ENCODE results near the gene PSD4.

Gene PSD4

GRCh38 chr2:113206251-113206650, 32.5 kb downstream of the PSD4 start:
- Histone ChIP-seq H3K36me3 (ENCODE audit: control insufficient read depth in 1 of 2, insufficient read depth in 2 of 2, low read length in 2 of 2) (peaks cover 4 to 16% of the 10 kb centered on the region in 2 donors), H3K9ac (ENCODE audit: low read depth in 1 of 2, low read length in 2 of 2) (no peak overlapping the region), H3K27ac (ENCODE audit: low read depth, low read length) (no peak overlapping the region), H3K27me3 (ENCODE audit: control insufficient read depth in 1 of 2, insufficient read depth in 2 of 2, low read length in 2 of 2) (no peaks in the 10 kb centered on the region), H3K4me3 (ENCODE audit: low read depth in 1 of 2, low read length in 2 of 2) (no peak overlapping the region), H3K4me1 (ENCODE audit: control insufficient read depth in 1 of 2, insufficient read depth in 2 of 2, low read length in 2 of 2) (peaks cover 13 to 14% of the 10 kb centered on the region in 2 donors), H3K9me3 (ENCODE audit: control insufficient read depth in 1 of 2, low read length in 2 of 2) (no peaks in the 10 kb centered on the region)

- Histone ChIP-seq H3K9me3 (ENCODE audit: control insufficient read depth in 1 of 2, low read length in 2 of 2) (no peaks in the 10 kb centered on the region), H3K4me1 (ENCODE audit: control insufficient read depth in 1 of 2, insufficient read depth in 2 of 2, low read length in 2 of 2) (peaks cover 8 to 14% of the 10 kb centered on the region in 2 donors), H3K4me3 (ENCODE audit: low read depth in 1 of 2, low read length in 2 of 2) (no peak overlapping the region), H3K36me3 (ENCODE audit: control insufficient read depth in 1 of 2, insufficient read depth in 2 of 2, low read length in 2 of 2) (peaks cover 0 to 11% of the 10 kb centered on the region in 2 donors), H3K27me3 (ENCODE audit: control insufficient read depth in 1 of 2, insufficient read depth in 2 of 2, low read length in 2 of 2) (no peaks in the 10 kb centered on the region), H3K9ac (ENCODE audit: low read depth in 1 of 2, low read length in 2 of 2) (no peak overlapping the region), H3K27ac (ENCODE audit: low read depth, low read length) (no peak overlapping the region)
These were observed 33.2 kb downstream of the PSD4 start for GRCh38 chr2:113207021-113207420.

GRCh38 chr2:113208396-113208795, 34.6 kb downstream of the PSD4 start:
- H3K4me3 ChIP-seq (ENCODE audit: low read depth in 1 of 2, low read length in 2 of 2) = no peak overlapping the region
- no peak overlapping the region for H3K27ac ChIP-seq (ENCODE audit: low read depth, low read length)
- no peaks in the 10 kb centered on the region for H3K36me3 ChIP-seq (ENCODE audit: control insufficient read depth in 1 of 2, insufficient read depth in 2 of 2, low read length in 2 of 2)
- no peak overlapping the region for H3K9ac ChIP-seq (ENCODE audit: low read depth in 1 of 2, low read length in 2 of 2)
- H3K27me3 ChIP-seq (ENCODE audit: control insufficient read depth in 1 of 2, insufficient read depth in 2 of 2, low read length in 2 of 2) = no peaks in the 10 kb centered on the region
- H3K9me3 ChIP-seq (ENCODE audit: control insufficient read depth in 1 of 2, low read length in 2 of 2) = no peaks in the 10 kb centered on the region
- peaks cover 11 to 14% of the 10 kb centered on the region in 2 donors for H3K4me1 ChIP-seq (ENCODE audit: control insufficient read depth in 1 of 2, insufficient read depth in 2 of 2, low read length in 2 of 2)

- H3K9ac ChIP-seq (ENCODE audit: low read depth in 1 of 2, low read length in 2 of 2) = no peak overlapping the region
- no peaks in the 10 kb centered on the region for H3K36me3 ChIP-seq (ENCODE audit: control insufficient read depth in 1 of 2, insufficient read depth in 2 of 2, low read length in 2 of 2)
- H3K9me3 ChIP-seq (ENCODE audit: control insufficient read depth in 1 of 2, low read length in 2 of 2) = no peaks in the 10 kb centered on the region
- no peak overlapping the region for H3K27ac ChIP-seq (ENCODE audit: low read depth, low read length)
- H3K4me3 ChIP-seq (ENCODE audit: low read depth in 1 of 2, low read length in 2 of 2) = no peak overlapping the region
- peaks cover 11 to 14% of the 10 kb centered on the region in 2 donors for H3K4me1 ChIP-seq (ENCODE audit: control insufficient read depth in 1 of 2, insufficient read depth in 2 of 2, low read length in 2 of 2)
- no peaks in the 10 kb centered on the region for H3K27me3 ChIP-seq (ENCODE audit: control insufficient read depth in 1 of 2, insufficient read depth in 2 of 2, low read length in 2 of 2)
These were observed 35.4 kb downstream of the PSD4 start for GRCh38 chr2:113209011-113209645.

- Histone ChIP-seq H3K4me3 (ENCODE audit: low read depth in 1 of 2, low read length in 2 of 2) (no peak overlapping the region), H3K27me3 (ENCODE audit: control insufficient read depth in 1 of 2, insufficient read depth in 2 of 2, low read length in 2 of 2) (no peaks in the 10 kb centered on the region), H3K4me1 (ENCODE audit: control insufficient read depth in 1 of 2, insufficient read depth in 2 of 2, low read length in 2 of 2) (peaks cover 11 to 14% of the 10 kb centered on the region in 2 donors), H3K9ac (ENCODE audit: low read depth in 1 of 2, low read length in 2 of 2) (no peak overlapping the region), H3K9me3 (ENCODE audit: control insufficient read depth in 1 of 2, low read length in 2 of 2) (no peaks in the 10 kb centered on the region), H3K27ac (ENCODE audit: low read depth, low read length) (no peak overlapping the region), H3K36me3 (ENCODE audit: control insufficient read depth in 1 of 2, insufficient read depth in 2 of 2, low read length in 2 of 2) (no peaks in the 10 kb centered on the region)
These were observed 35.9 kb downstream of the PSD4 start for GRCh38 chr2:113209646-113210171.

GRCh38 chr2:113211226-113212105, 37.7 kb downstream of the PSD4 start:
- H3K4me1 ChIP-seq (ENCODE audit: control insufficient read depth in 1 of 2, insufficient read depth in 2 of 2, low read length in 2 of 2) = peaks cover 3 to 5% of the 10 kb centered on the region in 2 donors
- no peak overlapping the region for H3K27ac ChIP-seq (ENCODE audit: low read depth, low read length)
- H3K36me3 ChIP-seq (ENCODE audit: control insufficient read depth in 1 of 2, insufficient read depth in 2 of 2, low read length in 2 of 2) = no peaks in the 10 kb centered on the region
- H3K4me3 ChIP-seq (ENCODE audit: low read depth in 1 of 2, low read length in 2 of 2) = no peak overlapping the region
- H3K9me3 ChIP-seq (ENCODE audit: control insufficient read depth in 1 of 2, low read length in 2 of 2) = no peaks in the 10 kb centered on the region
- no peaks in the 10 kb centered on the region for H3K27me3 ChIP-seq (ENCODE audit: control insufficient read depth in 1 of 2, insufficient read depth in 2 of 2, low read length in 2 of 2)
- H3K9ac ChIP-seq (ENCODE audit: low read depth in 1 of 2, low read length in 2 of 2) = no peak overlapping the region

- Histone ChIP-seq H3K27ac (ENCODE audit: low read depth, low read length) (no peak overlapping the region), H3K9me3 (ENCODE audit: control insufficient read depth in 1 of 2, low read length in 2 of 2) (no peaks in the 10 kb centered on the region), H3K4me1 (ENCODE audit: control insufficient read depth in 1 of 2, insufficient read depth in 2 of 2, low read length in 2 of 2) (peaks cover 7 to 13% of the 10 kb centered on the region in 2 donors), H3K36me3 (ENCODE audit: control insufficient read depth in 1 of 2, insufficient read depth in 2 of 2, low read length in 2 of 2) (no peaks in the 10 kb centered on the region), H3K4me3 (ENCODE audit: low read depth in 1 of 2, low read length in 2 of 2) (no peak overlapping the region), H3K27me3 (ENCODE audit: control insufficient read depth in 1 of 2, insufficient read depth in 2 of 2, low read length in 2 of 2) (no peaks in the 10 kb centered on the region), H3K9ac (ENCODE audit: low read depth in 1 of 2, low read length in 2 of 2) (no peak overlapping the region)
These were observed 38.7 kb downstream of the PSD4 start for GRCh38 chr2:113212245-113213060.

- H3K9ac ChIP-seq (ENCODE audit: low read depth in 1 of 2, low read length in 2 of 2) = no peak overlapping the region
- no peaks in the 10 kb centered on the region for H3K27me3 ChIP-seq (ENCODE audit: control insufficient read depth in 1 of 2, insufficient read depth in 2 of 2, low read length in 2 of 2)
- peaks cover 15 to 21% of the 10 kb centered on the region in 2 donors for H3K4me1 ChIP-seq (ENCODE audit: control insufficient read depth in 1 of 2, insufficient read depth in 2 of 2, low read length in 2 of 2)
- H3K27ac ChIP-seq (ENCODE audit: low read depth, low read length) = no peak overlapping the region
- no peaks in the 10 kb centered on the region for H3K9me3 ChIP-seq (ENCODE audit: control insufficient read depth in 1 of 2, low read length in 2 of 2)
- H3K36me3 ChIP-seq (ENCODE audit: control insufficient read depth in 1 of 2, insufficient read depth in 2 of 2, low read length in 2 of 2) = no peaks in the 10 kb centered on the region
- no peak overlapping the region for H3K4me3 ChIP-seq (ENCODE audit: low read depth in 1 of 2, low read length in 2 of 2)
These were observed 39.5 kb downstream of the PSD4 start for GRCh38 chr2:113213061-113213930.

GRCh38 chr2:113214141-113214540, 40.4 kb downstream of the PSD4 start:
- Histone ChIP-seq H3K4me1 (ENCODE audit: control insufficient read depth in 1 of 2, insufficient read depth in 2 of 2, low read length in 2 of 2) (peaks cover 24 to 29% of the 10 kb centered on the region in 2 donors), H3K9ac (ENCODE audit: low read depth in 1 of 2, low read length in 2 of 2) (no peak overlapping the region), H3K27ac (ENCODE audit: low read depth, low read length) (no peak overlapping the region), H3K4me3 (ENCODE audit: low read depth in 1 of 2, low read length in 2 of 2) (no peak overlapping the region), H3K9me3 (ENCODE audit: control insufficient read depth in 1 of 2, low read length in 2 of 2) (no peaks in the 10 kb centered on the region), H3K36me3 (ENCODE audit: control insufficient read depth in 1 of 2, insufficient read depth in 2 of 2, low read length in 2 of 2) (no peaks in the 10 kb centered on the region), H3K27me3 (ENCODE audit: control insufficient read depth in 1 of 2, insufficient read depth in 2 of 2, low read length in 2 of 2) (no peaks in the 10 kb centered on the region)
